RWPE2 (cell line): ENCODE data around the gene IFNA17.
A peak's percentile ranks its signal among the peaks of the same experiment; 100 is the strongest.
"Not testable (repeated sequence)": the region's sequence is repeated elsewhere in the genome, so short reads cannot be mapped to it uniquely, and the experiment has no call there.

ENCODE experiments used
- ATAC-seq: fragments of 200-7000 bp; cut with Tn5 transposase; 3 replicates; pipeline ENCODE4 v1.9.1; 2021; ENCODE audit warnings: low read depth
- DNase-seq: peaks from one replicate; pipeline ENCODE4 v3.0.0-alpha.2; 2020; ENCODE audit warnings: low spot score
- H3K27ac ChIP-seq: fragments of 450-650 bp; 2 replicates; pipeline ENCODE4 v1.5.1; 2017; ENCODE audit warnings: mild to moderate bottlenecking; ENCODE audit not compliant: poor library complexity, severe bottlenecking
- H3K27me3 ChIP-seq: fragments of 250-450 bp; sonication (Bioruptor Pico); 2 replicates; pipeline ENCODE4 v1.5.1; 2021; ENCODE audit warnings: mild to moderate bottlenecking, moderate library complexity; ENCODE audit not compliant: insufficient read depth, poor library complexity, severe bottlenecking
- H3K36me3 ChIP-seq: fragments of 250-450 bp; sonication (Bioruptor Pico); 2 replicates; pipeline ENCODE4 v1.5.1; 2020; ENCODE audit warnings: low read depth, mild to moderate bottlenecking, moderate library complexity
- H3K4me1 ChIP-seq: fragments of 250-450 bp; sonication (Bioruptor Pico); 2 replicates; pipeline ENCODE4 v1.5.1; 2021; ENCODE audit warnings: mild to moderate bottlenecking, moderate library complexity; ENCODE audit not compliant: insufficient read depth, poor library complexity, severe bottlenecking
- H3K4me3 ChIP-seq: fragments of 250-450 bp; sonication (Bioruptor Pico); 2 replicates; pipeline ENCODE4 v1.5.1; 2021; ENCODE audit warnings: mild to moderate bottlenecking, moderate library complexity; ENCODE audit not compliant: severe bottlenecking
- H3K9me3 ChIP-seq: fragments of 250-450 bp; sonication (Bioruptor Pico); 2 replicates; pipeline ENCODE4 v1.5.1; 2021; ENCODE audit warnings: mild to moderate bottlenecking, moderate library complexity; ENCODE audit not compliant: severe bottlenecking
- TF ChIP-seq, protein P1 (sequence below): fragments of 450-650 bp; IDR thresholded peaks from one replicate; pipeline ENCODE4 v1.5.1; 2017; ENCODE audit warnings: mild to moderate bottlenecking, moderate library complexity; ENCODE audit not compliant: poor library complexity, severe bottlenecking

IFNA17 gene

DNA sequence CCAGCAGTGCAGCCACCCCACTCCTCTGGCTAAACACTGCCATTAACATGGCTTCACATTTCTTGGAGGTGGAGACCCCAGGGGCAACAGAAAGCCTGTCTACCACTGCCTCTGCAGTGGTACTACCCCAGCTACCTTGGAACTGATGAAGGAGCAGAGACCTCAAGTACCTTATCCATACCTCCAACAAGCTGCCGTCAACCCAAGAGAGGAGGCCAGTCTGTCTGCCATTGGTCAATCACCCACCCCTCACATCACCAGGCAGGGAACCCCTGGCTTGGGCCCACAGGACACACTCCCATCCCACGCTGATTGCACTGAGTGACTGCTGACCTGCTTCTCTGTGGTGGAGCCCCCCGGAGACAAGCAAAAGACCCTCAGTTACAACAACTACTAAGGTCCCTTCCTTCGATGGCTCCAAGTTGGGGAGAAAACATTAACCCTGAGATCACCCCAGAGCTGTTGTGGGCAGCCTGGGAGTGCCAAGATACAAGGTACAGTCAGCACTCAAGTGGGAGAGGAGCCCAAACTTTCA, 6.2 kb upstream of the IFNA17 start:
- ATAC-seq (no peak), DNase-seq (no peak)
- peaks cover 7% of the 10 kb centered on the region for H3K27me3 ChIP-seq

DNA sequence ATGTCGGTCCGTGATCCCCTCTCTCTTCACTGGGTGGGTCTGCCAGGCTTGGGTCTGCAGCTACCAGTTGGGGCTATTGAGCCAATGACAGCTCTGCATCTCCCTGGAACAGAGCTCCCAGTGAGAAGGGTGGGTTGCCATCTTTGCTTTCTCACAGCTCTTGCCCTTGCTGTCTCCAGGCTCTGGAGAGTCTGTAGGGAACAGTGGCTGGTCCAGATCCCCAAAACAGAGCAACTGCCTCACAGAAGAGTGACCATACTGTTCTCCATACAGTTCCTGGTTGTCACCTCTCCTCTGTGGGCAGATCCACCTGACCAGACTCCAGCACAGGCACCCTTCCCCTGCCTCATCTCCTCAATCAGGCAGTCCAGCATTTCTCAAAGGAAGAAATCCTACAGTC, 5.2 kb upstream of the IFNA17 start:
- H3K4me3 ChIP-seq, result no peak overlapping the region
- DNase-seq (no peak), ATAC-seq (no peak)
- no peaks in the 10 kb centered on the region for H3K4me1 ChIP-seq
- H3K36me3 ChIP-seq, result no peaks in the 10 kb centered on the region
- peaks cover under 1% of the 10 kb centered on the region for H3K27me3 ChIP-seq
- TF ChIP-seq, protein P1, sequence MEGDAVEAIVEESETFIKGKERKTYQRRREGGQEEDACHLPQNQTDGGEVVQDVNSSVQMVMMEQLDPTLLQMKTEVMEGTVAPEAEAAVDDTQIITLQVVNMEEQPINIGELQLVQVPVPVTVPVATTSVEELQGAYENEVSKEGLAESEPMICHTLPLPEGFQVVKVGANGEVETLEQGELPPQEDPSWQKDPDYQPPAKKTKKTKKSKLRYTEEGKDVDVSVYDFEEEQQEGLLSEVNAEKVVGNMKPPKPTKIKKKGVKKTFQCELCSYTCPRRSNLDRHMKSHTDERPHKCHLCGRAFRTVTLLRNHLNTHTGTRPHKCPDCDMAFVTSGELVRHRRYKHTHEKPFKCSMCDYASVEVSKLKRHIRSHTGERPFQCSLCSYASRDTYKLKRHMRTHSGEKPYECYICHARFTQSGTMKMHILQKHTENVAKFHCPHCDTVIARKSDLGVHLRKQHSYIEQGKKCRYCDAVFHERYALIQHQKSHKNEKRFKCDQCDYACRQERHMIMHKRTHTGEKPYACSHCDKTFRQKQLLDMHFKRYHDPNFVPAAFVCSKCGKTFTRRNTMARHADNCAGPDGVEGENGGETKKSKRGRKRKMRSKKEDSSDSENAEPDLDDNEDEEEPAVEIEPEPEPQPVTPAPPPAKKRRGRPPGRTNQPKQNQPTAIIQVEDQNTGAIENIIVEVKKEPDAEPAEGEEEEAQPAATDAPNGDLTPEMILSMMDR, result no peak
- no peak overlapping the region for H3K27ac ChIP-seq
- H3K9me3 ChIP-seq, result no peaks in the 10 kb centered on the region

More for the DNA sequence above, 6.2 kb upstream of the IFNA17 start:
- TF ChIP-seq, protein P1, result no peak
- no peaks in the 10 kb centered on the region for H3K4me1 ChIP-seq
- H3K27ac ChIP-seq, result no peak overlapping the region
- no peaks in the 10 kb centered on the region for H3K9me3 ChIP-seq
- no peak overlapping the region for H3K4me3 ChIP-seq
- H3K36me3 ChIP-seq, result no peaks in the 10 kb centered on the region

DNA sequence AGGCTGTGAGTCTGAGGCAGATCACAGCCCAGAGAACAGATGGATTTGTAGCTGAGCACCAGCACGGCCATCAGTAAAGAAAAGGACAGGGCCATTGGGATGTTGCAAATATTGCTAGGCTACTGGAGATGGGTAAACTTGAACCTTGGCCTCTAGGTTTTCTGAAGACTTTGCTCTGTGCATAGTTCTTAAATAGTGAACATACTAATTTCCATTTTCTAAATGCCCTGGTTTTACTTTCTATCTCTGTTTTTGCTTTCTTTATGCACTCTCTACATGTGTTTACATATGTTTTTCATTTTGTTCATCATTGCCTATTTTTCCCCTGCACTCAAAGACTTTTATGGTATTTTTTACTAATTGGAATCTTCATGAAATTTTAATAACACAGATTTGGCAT, 10.8 kb downstream of the IFNA17 start, which contains the start of gene IFNA16:
TSS of gene IFNA16 (minus strand) at position 101 of the 400 bp plus-strand sequence. CDS start at position 95, 6 bp downstream.
- not testable (repeated sequence) for H3K9me3 ChIP-seq, ATAC-seq, DNase-seq, H3K4me3 ChIP-seq, H3K36me3 ChIP-seq, H3K27ac ChIP-seq, H3K4me1 ChIP-seq
- H3K27me3 ChIP-seq, result peaks cover 11% of the 10 kb centered on the region

DNA sequence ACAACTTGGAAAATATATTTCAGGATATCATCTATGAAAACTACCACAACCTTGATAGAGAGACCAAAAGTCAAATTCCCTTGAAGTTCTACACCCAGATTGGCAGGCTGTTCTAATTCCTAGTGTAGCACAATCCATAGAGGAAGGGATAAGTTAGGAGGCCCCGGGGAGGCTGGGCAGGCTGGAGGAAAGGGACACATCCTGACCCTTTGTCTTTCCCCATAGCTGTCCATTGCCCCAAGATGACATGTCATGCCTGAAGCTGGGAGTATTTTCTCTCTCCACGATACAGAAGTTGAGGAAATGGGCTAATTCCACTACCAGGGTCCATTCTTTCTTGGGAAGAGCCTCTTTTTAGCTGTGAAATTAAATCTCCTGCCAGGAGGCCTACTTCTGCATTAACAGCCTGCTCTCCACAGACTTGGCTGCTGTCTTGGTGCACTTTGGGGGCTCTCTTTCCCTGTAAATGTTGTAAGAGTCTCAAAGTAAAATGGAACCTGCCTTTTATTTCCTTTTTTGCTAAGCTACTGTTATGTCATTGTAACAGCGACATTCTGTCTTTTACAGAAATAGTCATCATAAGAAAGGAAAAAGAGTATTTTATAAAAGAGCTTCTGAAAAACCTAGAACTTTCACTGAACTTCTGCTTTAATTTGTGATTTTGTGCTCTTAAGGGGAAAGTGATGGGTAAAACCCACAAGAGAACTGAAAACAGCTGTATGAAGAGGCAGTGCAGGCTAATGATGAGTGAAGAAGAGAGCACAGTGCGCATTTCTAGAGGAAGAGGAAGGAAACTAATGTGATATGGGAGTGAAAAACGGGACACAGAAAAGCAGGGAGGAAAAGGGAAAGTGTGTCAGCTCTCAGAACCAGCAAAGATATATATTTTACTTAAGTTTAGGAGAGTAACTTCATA, 14.4 kb downstream of the IFNA17 start:
- H3K36me3 ChIP-seq, H3K4me3 ChIP-seq, H3K27me3 ChIP-seq, ATAC-seq, H3K4me1 ChIP-seq, H3K9me3 ChIP-seq, DNase-seq, H3K27ac ChIP-seq: not testable (repeated sequence)

DNA sequence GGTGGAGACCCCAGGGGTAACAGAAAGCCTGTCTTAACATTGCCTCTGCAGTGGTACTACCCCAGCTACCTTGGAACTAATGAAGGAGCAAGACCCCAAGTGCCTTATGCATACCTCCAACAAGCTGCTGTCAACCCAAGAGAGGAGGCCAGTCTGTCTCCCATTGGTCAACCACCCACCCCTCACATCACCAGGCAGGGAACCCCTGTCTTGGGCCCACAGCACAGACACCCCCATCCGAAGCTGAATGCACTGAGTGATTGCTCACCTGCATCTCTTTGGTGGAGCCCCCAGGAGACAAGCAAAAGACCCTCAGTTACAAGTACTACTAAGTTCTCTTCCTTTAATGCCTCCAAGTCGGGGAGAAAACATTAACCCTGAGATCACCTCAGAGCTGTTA, 15.9 kb downstream of the IFNA17 start:
- not testable (repeated sequence) for H3K4me1 ChIP-seq, H3K9me3 ChIP-seq, ATAC-seq, H3K27me3 ChIP-seq, DNase-seq, H3K36me3 ChIP-seq, H3K4me3 ChIP-seq, H3K27ac ChIP-seq

DNA sequence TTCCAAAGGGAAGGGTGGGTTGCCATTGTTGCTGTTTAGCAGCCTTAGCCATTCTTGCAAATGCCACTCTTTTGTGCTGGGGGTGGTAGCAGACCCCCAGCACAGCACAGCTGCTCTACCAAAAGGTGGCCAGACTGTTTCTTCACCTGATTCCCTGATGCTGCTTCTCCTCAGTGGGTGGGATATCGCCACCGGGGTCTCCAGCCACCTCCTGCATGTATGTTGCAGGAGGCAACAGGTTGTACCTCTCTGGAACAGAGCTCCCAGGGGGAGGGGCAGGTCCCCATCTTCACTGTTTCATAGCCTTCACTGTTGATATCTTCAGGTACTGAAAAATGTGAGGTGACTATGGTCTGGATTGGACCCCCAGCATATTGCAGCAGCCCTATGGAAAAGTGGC, 17.2 kb downstream of the IFNA17 start:
- not testable (repeated sequence) for ATAC-seq, H3K9me3 ChIP-seq, H3K4me1 ChIP-seq, H3K36me3 ChIP-seq, H3K27me3 ChIP-seq, H3K4me3 ChIP-seq, H3K27ac ChIP-seq
- DNase-seq, result peak; percentile 24
